Fibroblast of villous mesenchyme (primary cell): ENCODE results near the gene PDE1C. TPM values are rescaled to one million over a fixed set of nuclear protein-coding genes. Genes with fewer than 3 reads are reported as not detected.

Experiments
- DNase-seq: peaks from one replicate; pipeline ENCODE4 v3.0.0-alpha.2; 2010; ENCODE audit warnings: low read depth
- H3K4me3 ChIP-seq: 2 replicates; pipeline ENCODE4 v1.5.1; 2011; ENCODE audit warnings: low read depth, mild to moderate bottlenecking, low read length
- total RNA-seq: library from RNA; depleted of rRNA; stranded (reverse); fragments of >200 nt; gene quantifications from 2 replicates; pipeline ENCODE4 v1.2.3, GENCODE V29; 2012
- TF ChIP-seq, protein P1 (sequence below): IDR thresholded peaks from 2 replicates; pipeline ENCODE4 v1.5.1; 2012; ENCODE audit warnings: low read depth, mild to moderate bottlenecking, low read length; ENCODE audit not compliant: insufficient read depth

The PDE1C gene
- total RNA-seq, 1 donor, result 4.7 TPM

DNA sequence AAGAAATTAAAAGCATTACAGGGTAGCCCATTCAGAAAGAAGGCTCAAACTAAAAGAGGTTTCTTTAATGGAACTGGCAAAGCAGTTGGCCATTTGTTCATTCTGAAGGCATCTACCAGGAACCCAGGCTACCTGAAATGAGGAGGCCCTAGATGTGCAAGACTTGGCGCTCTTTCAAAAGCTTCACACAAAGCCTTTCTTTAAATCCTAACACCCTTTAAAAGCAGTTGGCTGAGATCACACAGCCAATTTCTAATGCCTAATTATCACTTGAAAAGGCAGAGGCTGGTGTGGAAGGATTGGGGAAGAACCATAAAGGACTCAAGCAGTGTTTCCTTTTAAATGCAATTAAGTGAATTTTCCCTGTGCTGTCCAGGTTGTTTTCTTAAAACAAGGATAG, 360.0 kb downstream of the PDE1C start:
- no peak for DNase-seq
- H3K4me3 ChIP-seq, result no peak overlapping the region
- TF ChIP-seq, protein P1, sequence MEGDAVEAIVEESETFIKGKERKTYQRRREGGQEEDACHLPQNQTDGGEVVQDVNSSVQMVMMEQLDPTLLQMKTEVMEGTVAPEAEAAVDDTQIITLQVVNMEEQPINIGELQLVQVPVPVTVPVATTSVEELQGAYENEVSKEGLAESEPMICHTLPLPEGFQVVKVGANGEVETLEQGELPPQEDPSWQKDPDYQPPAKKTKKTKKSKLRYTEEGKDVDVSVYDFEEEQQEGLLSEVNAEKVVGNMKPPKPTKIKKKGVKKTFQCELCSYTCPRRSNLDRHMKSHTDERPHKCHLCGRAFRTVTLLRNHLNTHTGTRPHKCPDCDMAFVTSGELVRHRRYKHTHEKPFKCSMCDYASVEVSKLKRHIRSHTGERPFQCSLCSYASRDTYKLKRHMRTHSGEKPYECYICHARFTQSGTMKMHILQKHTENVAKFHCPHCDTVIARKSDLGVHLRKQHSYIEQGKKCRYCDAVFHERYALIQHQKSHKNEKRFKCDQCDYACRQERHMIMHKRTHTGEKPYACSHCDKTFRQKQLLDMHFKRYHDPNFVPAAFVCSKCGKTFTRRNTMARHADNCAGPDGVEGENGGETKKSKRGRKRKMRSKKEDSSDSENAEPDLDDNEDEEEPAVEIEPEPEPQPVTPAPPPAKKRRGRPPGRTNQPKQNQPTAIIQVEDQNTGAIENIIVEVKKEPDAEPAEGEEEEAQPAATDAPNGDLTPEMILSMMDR, result no peak

DNA sequence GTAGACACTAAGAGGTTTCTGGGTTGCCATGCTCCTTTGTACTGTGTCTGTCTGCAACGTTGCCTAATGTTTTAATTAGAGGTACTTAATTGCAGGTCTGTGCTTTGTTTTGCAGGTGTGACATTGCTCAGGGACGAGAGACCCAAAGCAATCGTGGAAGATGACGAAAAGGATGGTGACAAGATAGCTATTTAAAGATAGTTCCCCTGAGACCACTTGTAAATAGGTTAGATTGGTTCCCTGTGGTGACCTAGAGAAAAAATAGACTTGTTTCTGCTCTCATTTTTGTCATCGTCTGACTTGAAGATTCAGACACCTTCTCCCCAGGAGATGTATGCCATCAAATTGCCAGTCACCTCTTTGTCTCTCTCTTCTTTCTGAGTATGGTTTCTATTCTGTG, 363.1 kb downstream of the PDE1C start:
- DNase-seq, result no peak
- TF ChIP-seq, protein P1, result no peak
- H3K4me3 ChIP-seq, result no peak overlapping the region

DNA sequence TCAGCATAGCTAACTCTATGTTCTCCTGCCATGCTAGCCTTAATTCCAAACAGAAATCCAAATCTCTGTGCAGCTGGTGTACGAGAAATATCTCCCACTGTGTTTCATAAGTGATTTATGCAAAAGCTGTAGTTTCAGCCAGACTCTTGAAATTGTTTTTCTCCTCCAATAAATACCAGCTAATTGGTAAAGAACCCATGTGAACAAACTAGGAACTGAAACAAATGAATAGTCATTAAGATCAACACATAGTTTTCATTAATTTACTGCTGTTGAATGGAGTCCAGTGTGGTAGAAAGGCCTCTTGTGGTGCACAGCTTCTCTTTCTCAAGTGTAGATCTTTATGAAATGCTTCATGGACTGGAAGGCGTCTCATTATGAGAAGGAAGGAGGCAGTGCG, 364.8 kb downstream of the PDE1C start:
- no peak for DNase-seq
- no peak overlapping the region for H3K4me3 ChIP-seq
- TF ChIP-seq, protein P1, result no peak

DNA sequence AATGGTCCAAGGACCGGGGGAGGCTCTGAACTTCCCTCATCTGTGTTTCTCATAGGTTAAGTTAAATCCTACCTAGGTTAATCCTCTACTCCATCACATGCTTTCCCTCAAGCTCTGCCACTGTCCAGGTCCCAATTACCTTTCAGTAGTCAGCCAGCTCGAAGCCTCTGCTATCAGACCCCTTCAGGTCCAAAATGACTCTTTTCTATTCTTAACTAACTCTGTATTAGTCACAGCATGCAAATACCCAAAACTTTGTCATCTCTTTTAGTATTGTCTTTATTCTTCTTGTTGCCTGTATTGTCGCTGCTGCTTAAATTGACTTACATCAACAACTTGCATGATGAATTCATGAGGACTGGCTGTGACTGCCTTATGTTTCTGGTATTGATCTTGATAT, 367.9 kb downstream of the PDE1C start:
- H3K4me3 ChIP-seq, result no peak overlapping the region
- TF ChIP-seq, protein P1, result no peak
- DNase-seq, result no peak
